ENCODE data around the gene CTDP1.

The CTDP1 gene

DNA sequence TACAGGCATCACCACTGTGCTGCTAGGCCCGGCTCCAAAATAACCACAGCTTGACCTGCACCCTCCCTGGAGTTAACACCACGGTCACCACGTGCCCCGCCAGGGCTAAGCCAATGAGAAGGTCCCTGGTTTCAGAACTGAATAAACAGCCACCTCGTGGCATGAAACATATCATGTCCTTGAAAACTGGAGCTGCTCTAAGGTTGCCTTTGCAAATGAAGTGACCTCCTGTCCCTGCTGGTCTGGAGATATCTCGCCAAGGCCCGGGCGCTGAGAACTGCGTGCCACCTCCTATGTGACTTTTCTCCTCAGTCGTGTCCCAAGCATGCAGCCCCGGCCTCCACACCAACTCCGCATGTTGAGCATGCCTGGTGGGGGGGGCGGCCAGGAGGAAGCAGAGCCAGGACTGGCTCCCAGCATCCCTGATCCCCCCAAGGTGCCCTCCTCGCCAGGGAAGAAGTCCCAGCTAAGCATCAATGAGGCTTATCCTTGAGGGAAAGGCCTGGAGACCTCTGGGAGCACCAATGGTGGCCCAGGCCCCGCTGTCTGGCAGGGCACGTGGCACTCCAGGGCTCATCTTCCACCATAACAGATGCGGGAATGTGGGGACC is 101.8 kb downstream of the CTDP1 start:
- Histone ChIP-seq H3K27ac (ENCODE audit: insufficient read depth, low read depth, low read length, poor library complexity, severe bottlenecking) (no peak overlapping the region), H3K4me1 (ENCODE audit: control insufficient read depth, insufficient read depth, low read length) (no peaks in the 10 kb centered on the region), H3K27me3 (ENCODE audit: control insufficient read depth, insufficient read depth, low read length, poor library complexity, severe bottlenecking) (peaks cover 24% of the 10 kb centered on the region), H3K4me3 (ENCODE audit: insufficient read depth, low read depth, low read length) (no peak overlapping the region), H3K36me3 (ENCODE audit: control insufficient read depth, insufficient read depth, low read length) (no peaks in the 10 kb centered on the region), H3K9me3 (ENCODE audit: control insufficient read depth, low read length) (no peaks in the 10 kb centered on the region)
- WGBS, 2 experiments = 89 to 93% methylated on average over 17 of the region's 17 CpGs

DNA sequence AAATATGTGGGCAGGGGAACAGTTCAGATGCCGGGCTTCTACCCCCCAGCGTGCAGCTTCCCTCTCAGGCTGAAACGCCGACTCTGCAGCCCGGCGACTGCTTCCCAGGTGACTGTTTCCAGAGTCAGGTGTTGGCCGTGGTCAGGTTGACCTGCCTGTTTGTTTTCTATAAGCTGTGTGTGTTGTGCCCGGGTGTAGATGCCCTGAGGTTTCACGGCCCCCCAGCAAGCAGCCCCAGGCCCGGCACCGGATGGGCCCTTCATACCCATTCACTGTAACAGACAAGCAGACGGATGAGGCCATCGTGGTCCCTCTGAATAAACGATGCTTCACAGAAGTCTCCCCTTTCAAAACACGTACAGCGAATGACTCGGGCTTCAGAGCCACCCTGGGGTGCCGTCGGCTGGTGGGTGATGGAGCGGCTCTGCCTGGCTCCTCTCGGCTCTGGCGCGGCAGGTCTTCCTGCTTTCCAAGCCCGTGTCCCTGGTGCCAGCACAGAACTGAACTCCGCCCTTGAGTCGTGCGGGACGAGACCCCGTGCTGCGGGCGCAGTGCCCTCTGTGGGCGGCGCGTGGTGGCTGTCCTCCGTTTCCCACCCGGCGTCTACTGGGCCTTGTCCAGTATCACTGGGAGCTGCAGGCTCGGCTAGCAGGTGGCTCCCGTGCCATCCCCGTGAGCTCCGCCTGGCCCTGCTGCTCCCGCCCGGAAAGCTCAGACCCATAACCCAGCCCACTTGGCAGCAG is 103.1 kb downstream of the CTDP1 start:
- no peaks in the 10 kb centered on the region for H3K9me3 ChIP-seq (ENCODE audit: control insufficient read depth, low read length)
- 90% methylated on average over 43 of the region's 43 CpGs for WGBS, 2 experiments
- H3K4me3 ChIP-seq (ENCODE audit: insufficient read depth, low read depth, low read length) = no peak overlapping the region
- H3K27ac ChIP-seq (ENCODE audit: insufficient read depth, low read depth, low read length, poor library complexity, severe bottlenecking) = no peak overlapping the region
- no peaks in the 10 kb centered on the region for H3K4me1 ChIP-seq (ENCODE audit: control insufficient read depth, insufficient read depth, low read length)
- H3K36me3 ChIP-seq (ENCODE audit: control insufficient read depth, insufficient read depth, low read length) = no peaks in the 10 kb centered on the region
- H3K27me3 ChIP-seq (ENCODE audit: control insufficient read depth, insufficient read depth, low read length, poor library complexity, severe bottlenecking) = peaks cover 37% of the 10 kb centered on the region

DNA sequence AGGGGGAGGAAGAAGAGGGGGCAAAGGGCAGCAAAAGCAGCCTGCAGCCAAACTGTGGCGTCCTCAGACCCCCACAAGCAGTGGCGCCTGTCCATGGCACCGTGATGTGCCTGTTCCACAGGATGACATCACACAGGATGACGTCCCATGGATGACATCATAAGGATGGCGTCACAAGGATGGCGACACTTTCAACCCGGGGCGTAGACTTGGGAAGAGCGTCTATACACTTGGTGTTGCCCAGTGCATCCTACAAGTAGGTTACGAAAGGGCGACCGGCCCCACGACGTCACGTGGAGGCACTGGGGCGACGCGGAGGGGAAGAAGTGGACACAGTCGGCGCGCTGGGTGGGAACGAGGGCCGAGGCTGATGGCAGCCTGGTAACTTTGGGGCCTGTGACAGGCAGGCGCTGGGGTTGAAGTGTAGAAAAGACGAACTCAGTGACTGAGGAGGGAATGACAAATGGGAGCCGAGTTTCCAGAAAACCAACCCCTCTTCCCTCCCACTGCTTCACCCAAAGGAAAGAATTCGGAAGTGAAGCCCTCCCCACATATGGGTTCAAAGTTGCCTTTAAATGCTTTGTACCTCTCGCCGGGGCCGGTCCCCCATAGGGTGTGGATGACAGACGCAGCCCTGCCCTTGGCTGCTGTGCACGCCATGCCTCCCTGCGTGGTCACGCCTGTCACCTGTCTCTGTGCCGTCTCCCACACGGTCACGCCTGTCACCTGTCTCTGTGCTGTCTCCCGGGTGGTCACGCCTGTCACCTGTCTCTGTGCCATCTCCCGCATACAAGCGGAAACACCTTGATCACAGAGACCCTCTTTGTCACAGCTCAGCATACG is 104.7 kb downstream of the CTDP1 start:
- Histone ChIP-seq H3K4me3 (ENCODE audit: insufficient read depth, low read depth, low read length) (no peak overlapping the region), H3K27ac (ENCODE audit: insufficient read depth, low read depth, low read length, poor library complexity, severe bottlenecking) (no peak overlapping the region)

DNA sequence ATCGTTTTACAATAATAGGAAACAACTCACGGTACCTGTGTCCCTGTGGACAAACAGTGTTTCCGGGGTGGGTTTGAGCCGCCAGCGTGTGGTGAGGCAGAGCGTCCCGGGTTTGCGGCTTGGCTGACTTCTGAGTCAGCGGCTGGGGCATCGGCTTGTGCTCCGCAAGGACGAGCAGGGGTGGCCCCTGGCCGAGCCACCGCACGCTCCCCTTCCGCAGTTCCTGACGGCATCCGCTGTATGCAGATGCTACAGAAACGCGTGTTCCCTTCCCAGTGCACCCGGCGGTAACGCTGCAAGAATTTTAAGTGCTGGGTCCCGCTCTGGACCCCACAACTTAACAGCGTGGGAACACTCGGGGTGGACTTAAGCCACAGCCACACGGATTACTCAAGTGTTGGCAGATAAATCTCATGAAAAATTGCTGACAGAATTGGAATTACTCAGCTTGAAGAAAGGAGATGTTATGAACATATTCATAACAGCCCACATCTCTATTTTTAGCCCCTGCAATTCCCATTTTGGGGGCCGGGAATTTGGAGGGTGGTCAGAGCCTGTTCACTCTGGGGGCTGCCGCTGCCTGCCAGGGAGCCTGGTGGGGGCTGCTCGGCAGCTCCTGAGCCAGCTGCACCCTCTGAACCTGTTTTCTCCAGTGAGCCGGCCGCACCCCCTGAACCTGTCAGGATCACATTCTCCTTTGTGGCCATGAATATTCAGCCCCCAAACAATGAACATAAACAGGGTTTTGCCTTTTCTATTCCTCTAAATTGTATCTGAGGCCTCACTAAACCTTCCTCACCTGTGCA is 105.6 kb downstream of the CTDP1 start:
- no peak overlapping the region for H3K4me3 ChIP-seq (ENCODE audit: insufficient read depth, low read depth, low read length)
- H3K27ac ChIP-seq (ENCODE audit: insufficient read depth, low read depth, low read length, poor library complexity, severe bottlenecking) = no peak overlapping the region
- no peaks in the 10 kb centered on the region for H3K4me1 ChIP-seq (ENCODE audit: control insufficient read depth, insufficient read depth, low read length)
- H3K27me3 ChIP-seq (ENCODE audit: control insufficient read depth, insufficient read depth, low read length, poor library complexity, severe bottlenecking) = peaks cover 62% of the 10 kb centered on the region
- no peaks in the 10 kb centered on the region for H3K9me3 ChIP-seq (ENCODE audit: control insufficient read depth, low read length)
- H3K36me3 ChIP-seq (ENCODE audit: control insufficient read depth, insufficient read depth, low read length) = no peaks in the 10 kb centered on the region
- WGBS, 2 experiments = 80 to 81% methylated on average over 32 of the region's 32 CpGs

More for the DNA sequence above, 104.7 kb downstream of the CTDP1 start:
- H3K9me3 ChIP-seq (ENCODE audit: control insufficient read depth, low read length) = no peaks in the 10 kb centered on the region
- H3K36me3 ChIP-seq (ENCODE audit: control insufficient read depth, insufficient read depth, low read length) = no peaks in the 10 kb centered on the region
- H3K27me3 ChIP-seq (ENCODE audit: control insufficient read depth, insufficient read depth, low read length, poor library complexity, severe bottlenecking) = peaks cover 53% of the 10 kb centered on the region
- no peaks in the 10 kb centered on the region for H3K4me1 ChIP-seq (ENCODE audit: control insufficient read depth, insufficient read depth, low read length)
- 88 to 91% methylated on average over 42 of the region's 42 CpGs for WGBS, 2 experiments

DNA sequence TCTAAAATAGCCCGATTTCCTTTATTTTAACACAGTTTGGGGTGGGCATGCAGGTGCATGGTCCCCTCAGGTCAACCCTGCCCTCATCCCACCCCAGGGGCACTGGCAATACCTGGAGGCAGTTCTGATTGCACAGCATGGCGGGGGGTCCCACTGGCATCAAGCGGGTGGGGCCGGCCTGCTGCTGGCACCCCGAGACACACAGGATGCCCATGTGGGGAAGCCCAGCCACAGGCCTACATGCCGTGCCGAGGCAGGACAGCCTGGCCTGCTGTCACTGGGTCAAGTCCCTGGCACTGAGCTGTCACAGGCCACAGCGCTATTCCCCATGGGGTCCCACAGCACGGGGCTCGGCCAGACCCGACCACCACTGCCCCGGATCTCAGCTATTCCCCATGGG is 106.2 kb downstream of the CTDP1 start:
- 83% methylated on average over 11 to 12 of the region's 12 CpGs for WGBS, 2 experiments

DNA sequence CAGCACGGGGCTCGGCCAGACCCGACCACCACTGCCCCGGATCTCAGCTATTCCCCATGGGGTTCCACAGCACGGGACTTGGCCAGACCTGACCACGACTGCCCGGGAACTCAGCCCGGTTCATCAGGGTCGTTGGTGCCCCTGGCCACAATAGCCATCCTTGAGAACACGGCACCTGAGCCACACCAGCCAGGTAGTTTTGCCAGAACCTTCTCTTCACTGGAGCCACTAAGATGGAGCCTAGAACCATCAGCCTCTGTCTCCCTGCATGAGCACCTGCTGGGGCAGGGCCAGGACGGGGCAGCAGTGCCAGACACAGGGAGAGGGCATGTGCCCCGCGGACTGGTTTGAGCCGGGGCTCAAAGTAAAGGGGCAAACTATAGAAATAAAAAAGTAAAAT is 106.7 kb downstream of the CTDP1 start:
- no peaks in the 10 kb centered on the region for H3K9me3 ChIP-seq (ENCODE audit: control insufficient read depth, low read length)
- H3K4me1 ChIP-seq (ENCODE audit: control insufficient read depth, insufficient read depth, low read length) = no peaks in the 10 kb centered on the region
- no peak overlapping the region for H3K4me3 ChIP-seq (ENCODE audit: insufficient read depth, low read depth, low read length)
- peaks cover 73% of the 10 kb centered on the region for H3K27me3 ChIP-seq (ENCODE audit: control insufficient read depth, insufficient read depth, low read length, poor library complexity, severe bottlenecking)
- no peaks in the 10 kb centered on the region for H3K36me3 ChIP-seq (ENCODE audit: control insufficient read depth, insufficient read depth, low read length)
- 78 to 80% methylated on average over 14 of the region's 14 CpGs for WGBS, 2 experiments
- H3K27ac ChIP-seq (ENCODE audit: insufficient read depth, low read depth, low read length, poor library complexity, severe bottlenecking) = no peak overlapping the region

More for the DNA sequence above, 106.2 kb downstream of the CTDP1 start:
- Histone ChIP-seq H3K9me3 (ENCODE audit: control insufficient read depth, low read length) (no peaks in the 10 kb centered on the region), H3K27ac (ENCODE audit: insufficient read depth, low read depth, low read length, poor library complexity, severe bottlenecking) (no peak overlapping the region), H3K27me3 (ENCODE audit: control insufficient read depth, insufficient read depth, low read length, poor library complexity, severe bottlenecking) (peaks cover 68% of the 10 kb centered on the region), H3K4me1 (ENCODE audit: control insufficient read depth, insufficient read depth, low read length) (no peaks in the 10 kb centered on the region), H3K4me3 (ENCODE audit: insufficient read depth, low read depth, low read length) (no peak overlapping the region), H3K36me3 (ENCODE audit: control insufficient read depth, insufficient read depth, low read length) (no peaks in the 10 kb centered on the region)

DNA sequence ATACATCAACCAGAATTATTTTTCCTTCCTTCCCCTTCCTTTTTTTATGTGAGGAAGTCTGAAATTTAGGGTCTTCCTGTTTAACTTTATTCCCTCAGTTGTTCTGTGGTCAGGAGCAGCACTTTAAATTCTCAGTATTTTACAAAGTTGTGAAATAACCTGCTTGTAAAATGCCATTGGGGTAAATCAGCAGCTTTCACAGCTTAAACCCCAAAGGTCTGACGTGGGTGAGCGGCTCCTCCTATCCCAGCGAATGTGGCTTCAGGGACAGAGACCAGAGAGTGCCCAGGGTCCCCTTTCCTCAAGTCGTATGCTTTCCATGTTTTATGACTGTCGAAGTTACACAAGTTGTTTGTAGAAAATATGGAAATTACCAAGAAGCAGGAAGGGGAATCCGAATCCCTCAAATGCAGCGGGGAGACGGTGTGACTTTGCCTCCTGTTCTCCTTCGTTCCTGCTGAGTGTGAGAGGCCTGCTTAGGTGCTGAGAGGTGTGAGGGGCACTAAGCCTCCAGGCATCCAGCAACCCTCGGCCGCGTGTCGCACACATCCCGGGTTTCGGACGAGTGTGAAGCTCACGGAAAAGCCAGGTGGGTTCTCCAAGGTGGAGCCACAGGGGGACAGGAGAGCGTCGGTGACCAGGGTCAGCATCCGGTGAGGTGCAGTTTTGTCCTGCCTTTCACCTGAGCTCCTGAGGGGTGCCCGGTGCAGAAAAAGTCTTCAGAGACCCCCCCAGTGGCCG is 107.4 kb downstream of the CTDP1 start:
- H3K36me3 ChIP-seq (ENCODE audit: control insufficient read depth, insufficient read depth, low read length) = no peaks in the 10 kb centered on the region
- no peak overlapping the region for H3K4me3 ChIP-seq (ENCODE audit: insufficient read depth, low read depth, low read length)
- H3K9me3 ChIP-seq (ENCODE audit: control insufficient read depth, low read length) = no peaks in the 10 kb centered on the region
- H3K27me3 ChIP-seq (ENCODE audit: control insufficient read depth, insufficient read depth, low read length, poor library complexity, severe bottlenecking) = peaks cover 78% of the 10 kb centered on the region
- H3K27ac ChIP-seq (ENCODE audit: insufficient read depth, low read depth, low read length, poor library complexity, severe bottlenecking) = no peak overlapping the region
- no peaks in the 10 kb centered on the region for H3K4me1 ChIP-seq (ENCODE audit: control insufficient read depth, insufficient read depth, low read length)
- 86 to 87% methylated on average over 22 of the region's 22 CpGs for WGBS, 2 experiments

DNA sequence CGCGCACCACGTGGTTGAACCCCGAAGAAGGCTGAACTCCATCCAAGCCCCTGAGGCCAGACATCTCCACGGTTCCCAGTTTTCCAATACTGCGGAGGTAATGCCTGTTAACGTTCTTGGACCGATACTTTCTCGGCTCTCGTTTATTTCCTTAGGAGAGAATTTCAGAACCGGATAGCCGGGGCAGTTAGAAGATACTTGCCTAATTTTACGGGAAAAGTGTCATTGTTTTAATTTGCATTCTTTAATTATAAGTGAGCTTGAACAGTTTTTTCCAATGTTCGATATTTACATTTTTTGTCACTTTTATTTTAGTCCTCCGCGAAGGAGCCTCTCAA is 107.9 kb downstream of the CTDP1 start:
- H3K9me3 ChIP-seq (ENCODE audit: control insufficient read depth, low read length) = no peaks in the 10 kb centered on the region
- H3K27me3 ChIP-seq (ENCODE audit: control insufficient read depth, insufficient read depth, low read length, poor library complexity, severe bottlenecking) = peaks cover 78% of the 10 kb centered on the region
- H3K4me3 ChIP-seq (ENCODE audit: insufficient read depth, low read depth, low read length) = peak overlapping the region; percentile 27
- H3K36me3 ChIP-seq (ENCODE audit: control insufficient read depth, insufficient read depth, low read length) = no peaks in the 10 kb centered on the region
- no peak overlapping the region for H3K27ac ChIP-seq (ENCODE audit: insufficient read depth, low read depth, low read length, poor library complexity, severe bottlenecking)
- WGBS, 2 experiments = 83 to 88% methylated on average over 16 of the region's 16 CpGs
- no peaks in the 10 kb centered on the region for H3K4me1 ChIP-seq (ENCODE audit: control insufficient read depth, insufficient read depth, low read length)

DNA sequence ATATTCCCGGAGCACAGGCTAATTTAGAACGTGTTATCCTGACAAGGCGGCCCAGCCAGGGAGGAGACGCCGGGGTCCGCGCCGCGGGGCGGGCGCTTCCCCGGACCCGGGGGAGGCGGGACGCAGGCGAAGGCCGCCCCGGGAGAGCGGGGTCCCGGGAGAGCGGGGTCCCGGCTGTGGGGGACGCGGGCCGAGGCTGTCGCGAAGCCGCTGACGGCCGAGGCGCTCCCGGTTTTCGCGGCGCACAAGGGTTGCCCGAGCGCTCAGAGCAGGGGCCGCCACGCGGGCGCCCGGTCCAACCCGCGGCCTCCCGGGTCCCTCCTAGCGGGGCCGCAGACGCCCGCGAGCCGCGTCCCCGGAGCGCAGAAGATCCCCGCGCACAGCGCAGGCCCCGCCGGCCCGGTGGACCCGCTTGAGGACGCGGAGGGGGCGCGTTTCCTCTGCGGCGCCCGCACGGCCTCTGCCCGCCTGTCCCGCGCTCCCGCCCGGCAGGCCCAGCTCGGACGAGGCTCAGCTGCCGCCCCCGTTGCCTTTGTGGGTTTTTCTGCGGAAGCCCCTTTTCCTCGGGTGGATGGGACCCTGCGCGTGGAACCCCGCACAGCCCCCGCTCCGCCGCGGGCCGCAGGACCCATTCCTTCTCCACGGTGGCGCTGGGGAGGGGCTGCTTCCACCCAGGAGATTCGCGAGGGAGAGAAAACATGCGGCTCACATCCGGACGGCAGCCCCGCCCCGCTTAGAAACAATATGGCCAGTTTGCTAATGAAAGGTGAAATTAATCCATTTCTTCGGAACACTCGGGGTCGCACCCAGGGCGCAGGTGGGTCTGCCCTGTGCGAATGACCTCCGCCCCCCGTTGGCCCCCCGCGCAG is 108.5 kb downstream of the CTDP1 start:
- WGBS, 2 experiments = 8 to 9% methylated on average over 106 of the region's 106 CpGs
- Histone ChIP-seq H3K4me1 (ENCODE audit: control insufficient read depth, insufficient read depth, low read length) (no peaks in the 10 kb centered on the region), H3K9me3 (ENCODE audit: control insufficient read depth, low read length) (no peaks in the 10 kb centered on the region), H3K4me3 (ENCODE audit: insufficient read depth, low read depth, low read length) (peak overlapping the region; percentile 27), H3K36me3 (ENCODE audit: control insufficient read depth, insufficient read depth, low read length) (no peaks in the 10 kb centered on the region), H3K27ac (ENCODE audit: insufficient read depth, low read depth, low read length, poor library complexity, severe bottlenecking) (no peak overlapping the region), H3K27me3 (ENCODE audit: control insufficient read depth, insufficient read depth, low read length, poor library complexity, severe bottlenecking) (peaks cover 78% of the 10 kb centered on the region)
